Neutrophil (primary cell): ENCODE results near the gene PLD1.

Experiments used
- H3K27ac ChIP-seq: fragments of 200-600 bp; sonication (generic); 2 replicates; pipeline ENCODE4 v1.5.1; 2016; ENCODE audit warnings: mild to moderate bottlenecking, moderate library complexity
- H3K27me3 ChIP-seq: fragments of 200-600 bp; sonication (generic); 2 replicates; pipeline ENCODE4 v1.6.0; 2016; ENCODE audit warnings: mild to moderate bottlenecking
- H3K36me3 ChIP-seq: fragments of 200-600 bp; sonication (generic); 2 replicates; pipeline ENCODE4 v1.5.1; 2017
- H3K4me1 ChIP-seq, 2 experiments: fragments of 200-600 bp in 1 of 2; sonication (generic) in 1 of 2; 1 replicate in 1 of 2; 2 replicates in 1 of 2; pipeline versions ENCODE4 v1.5.1 to v1.6.1; 2013 to 2016; ENCODE audit warnings: low read depth in 1 of 2, low read length in 1 of 2, mild to moderate bottlenecking in 1 of 2, moderate library complexity in 1 of 2; ENCODE audit not compliant: control insufficient read depth in 1 of 2, insufficient read depth in 1 of 2
- H3K4me3 ChIP-seq, 2 experiments: fragments of 200-600 bp in 1 of 2; sonication (generic) in 1 of 2; 1 replicate in 1 of 2; 2 replicates in 1 of 2; pipeline ENCODE4 v1.5.1; 2013 to 2016; ENCODE audit warnings: low read depth in 1 of 2, low read length in 1 of 2, mild to moderate bottlenecking in 1 of 2, moderate library complexity in 1 of 2
- H3K9me3 ChIP-seq: fragments of 200-600 bp; sonication (generic); 2 replicates; pipeline ENCODE4 v1.5.1; 2016
- TF ChIP-seq, protein P1 (sequence below): fragments of 200-600 bp; sonication (generic); IDR thresholded peaks from 2 replicates; pipeline ENCODE4 v1.5.1; 2016; ENCODE audit warnings: antibody characterized with exemption

PLD1 gene

DNA sequence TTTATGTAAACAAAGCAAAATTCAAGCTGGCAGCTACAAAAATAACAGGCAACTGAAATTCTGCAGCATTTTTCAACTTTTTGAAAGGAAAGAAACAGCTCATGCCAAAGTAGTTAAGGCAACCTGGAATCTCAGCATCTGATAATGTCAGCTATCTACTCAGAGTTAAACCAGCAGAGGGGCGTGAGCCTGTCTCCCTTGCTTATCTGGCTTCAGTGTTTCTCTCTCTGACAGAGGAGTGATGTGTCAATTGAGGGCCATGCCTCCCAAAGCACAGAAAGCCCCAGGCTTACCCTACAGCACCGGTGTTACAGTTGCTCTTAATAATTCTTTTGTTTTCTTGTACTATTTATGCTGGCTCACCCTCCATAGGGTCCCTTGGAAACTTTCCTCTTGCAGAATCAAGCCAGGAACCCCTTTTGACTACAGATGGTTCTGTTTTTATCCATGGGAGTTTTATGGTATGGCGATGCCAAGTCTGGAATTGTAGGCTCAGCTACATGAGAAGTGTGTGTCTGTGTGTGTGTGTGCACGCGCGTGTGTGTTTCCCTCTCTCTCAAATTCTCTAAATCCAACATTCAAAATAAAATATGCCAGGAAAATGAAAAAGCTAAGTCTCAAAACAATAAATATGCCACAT, 40.2 kb upstream of the PLD1 start:
- Histone ChIP-seq H3K4me3 (no peak overlapping the region), H3K9me3 (peaks cover 8% of the 10 kb centered on the region), H3K27ac (no peak overlapping the region), H3K36me3 (no peaks in the 10 kb centered on the region), H3K4me1 (no peaks in the 10 kb centered on the region), H3K27me3 (no peaks in the 10 kb centered on the region)
- TF ChIP-seq, protein P1, sequence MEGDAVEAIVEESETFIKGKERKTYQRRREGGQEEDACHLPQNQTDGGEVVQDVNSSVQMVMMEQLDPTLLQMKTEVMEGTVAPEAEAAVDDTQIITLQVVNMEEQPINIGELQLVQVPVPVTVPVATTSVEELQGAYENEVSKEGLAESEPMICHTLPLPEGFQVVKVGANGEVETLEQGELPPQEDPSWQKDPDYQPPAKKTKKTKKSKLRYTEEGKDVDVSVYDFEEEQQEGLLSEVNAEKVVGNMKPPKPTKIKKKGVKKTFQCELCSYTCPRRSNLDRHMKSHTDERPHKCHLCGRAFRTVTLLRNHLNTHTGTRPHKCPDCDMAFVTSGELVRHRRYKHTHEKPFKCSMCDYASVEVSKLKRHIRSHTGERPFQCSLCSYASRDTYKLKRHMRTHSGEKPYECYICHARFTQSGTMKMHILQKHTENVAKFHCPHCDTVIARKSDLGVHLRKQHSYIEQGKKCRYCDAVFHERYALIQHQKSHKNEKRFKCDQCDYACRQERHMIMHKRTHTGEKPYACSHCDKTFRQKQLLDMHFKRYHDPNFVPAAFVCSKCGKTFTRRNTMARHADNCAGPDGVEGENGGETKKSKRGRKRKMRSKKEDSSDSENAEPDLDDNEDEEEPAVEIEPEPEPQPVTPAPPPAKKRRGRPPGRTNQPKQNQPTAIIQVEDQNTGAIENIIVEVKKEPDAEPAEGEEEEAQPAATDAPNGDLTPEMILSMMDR, result no peak

DNA sequence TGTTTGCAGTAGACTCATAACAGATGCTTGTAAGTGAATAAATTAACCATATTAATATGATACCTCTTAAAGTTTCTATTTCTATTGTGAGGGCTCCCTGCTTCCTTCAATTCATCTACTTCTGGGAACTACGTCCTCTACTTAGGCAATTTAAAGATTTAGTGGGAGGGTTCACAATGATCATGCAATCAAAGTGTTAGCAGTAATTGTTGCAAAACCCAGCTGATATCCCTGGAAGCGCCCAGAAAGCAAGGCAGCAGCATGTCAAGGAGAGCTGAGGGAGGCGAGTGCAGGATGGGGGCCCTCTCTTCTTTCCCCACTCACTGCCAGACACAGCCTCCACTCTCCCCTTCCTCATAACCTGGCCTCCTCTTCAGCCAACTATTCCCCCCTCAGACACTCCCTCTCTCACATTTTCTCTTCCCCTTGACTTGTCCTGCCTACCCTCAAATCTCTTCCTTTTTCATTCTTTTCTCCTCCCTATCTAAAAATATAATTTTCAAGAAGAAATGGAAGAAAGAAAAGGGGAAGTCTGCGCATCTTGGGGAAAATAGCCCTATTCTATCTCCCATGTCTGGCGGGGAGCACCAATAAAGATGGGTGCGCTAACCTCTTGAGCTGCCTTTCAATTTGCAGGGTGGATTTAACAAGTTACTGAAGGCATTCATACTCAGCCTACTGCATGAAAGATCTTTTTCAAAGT, 39.5 kb upstream of the PLD1 start:
- no peaks in the 10 kb centered on the region for H3K4me1 ChIP-seq
- H3K36me3 ChIP-seq, result no peaks in the 10 kb centered on the region
- H3K4me3 ChIP-seq, result no peak overlapping the region
- TF ChIP-seq, protein P1, result no peak
- no peaks in the 10 kb centered on the region for H3K27me3 ChIP-seq
- peaks cover 4% of the 10 kb centered on the region for H3K9me3 ChIP-seq
- no peak overlapping the region for H3K27ac ChIP-seq

DNA sequence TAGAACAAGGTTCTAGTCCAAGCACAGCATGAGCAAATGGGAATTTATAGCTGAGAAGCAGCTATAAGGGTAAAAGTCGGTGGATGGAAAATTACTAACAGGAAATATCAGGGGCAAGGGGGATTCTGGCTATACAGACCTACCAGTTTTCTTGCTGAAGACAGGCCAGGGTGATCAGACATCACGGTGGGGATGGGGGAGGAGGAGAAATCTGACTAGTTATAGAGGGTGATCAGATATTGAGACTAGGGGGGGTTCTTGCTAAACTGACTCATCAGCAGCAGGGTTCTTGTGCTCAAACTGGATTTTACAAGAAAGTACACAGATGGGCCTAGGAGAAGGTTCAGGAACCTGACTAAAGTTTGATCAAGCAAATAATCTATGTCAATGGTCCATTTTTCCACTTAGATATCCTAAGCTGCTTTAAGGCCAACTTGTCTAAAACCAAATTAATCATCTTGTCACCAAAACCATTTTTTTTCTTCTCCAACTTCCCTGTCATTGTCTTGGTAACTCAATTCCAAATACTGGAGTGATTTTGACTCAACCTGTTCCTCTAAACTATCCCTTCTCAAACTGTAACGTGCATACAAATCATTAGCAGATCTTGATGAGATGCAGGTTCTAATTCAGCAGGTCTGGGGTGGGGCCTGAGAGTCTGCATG, 37.4 kb upstream of the PLD1 start:
- TF ChIP-seq, protein P1, result no peak

DNA sequence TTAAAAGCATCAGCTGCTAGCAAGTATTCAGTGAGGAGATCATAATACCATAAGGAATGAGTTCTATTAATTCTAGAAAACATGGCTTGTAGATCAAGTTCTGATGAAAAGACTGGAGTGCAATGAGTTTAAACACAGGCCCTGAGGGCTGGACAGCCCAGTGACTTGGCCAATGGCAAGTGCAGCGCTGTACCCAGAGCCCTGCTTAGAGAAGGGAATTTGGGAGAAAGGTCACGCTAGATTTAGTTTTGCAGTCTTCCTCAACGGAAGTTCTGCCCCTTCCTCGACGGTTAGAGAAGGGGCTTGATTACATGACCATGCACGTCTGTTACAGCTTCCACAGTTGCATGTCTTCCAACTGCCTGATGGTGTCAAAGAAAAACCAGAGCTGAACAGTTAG, 36.9 kb upstream of the PLD1 start:
- Histone ChIP-seq H3K27me3 (no peaks in the 10 kb centered on the region), H3K27ac (no peak overlapping the region), H3K4me3 (no peak overlapping the region), H3K36me3 (no peaks in the 10 kb centered on the region), H3K4me1 (no peaks in the 10 kb centered on the region), H3K9me3 (no peaks in the 10 kb centered on the region)
- TF ChIP-seq, protein P1, result no peak

More for the DNA sequence above, 37.4 kb upstream of the PLD1 start:
- Histone ChIP-seq H3K4me3 (no peak overlapping the region), H3K4me1 (no peaks in the 10 kb centered on the region), H3K27me3 (no peaks in the 10 kb centered on the region), H3K9me3 (no peaks in the 10 kb centered on the region), H3K36me3 (no peaks in the 10 kb centered on the region), H3K27ac (no peak overlapping the region)

DNA sequence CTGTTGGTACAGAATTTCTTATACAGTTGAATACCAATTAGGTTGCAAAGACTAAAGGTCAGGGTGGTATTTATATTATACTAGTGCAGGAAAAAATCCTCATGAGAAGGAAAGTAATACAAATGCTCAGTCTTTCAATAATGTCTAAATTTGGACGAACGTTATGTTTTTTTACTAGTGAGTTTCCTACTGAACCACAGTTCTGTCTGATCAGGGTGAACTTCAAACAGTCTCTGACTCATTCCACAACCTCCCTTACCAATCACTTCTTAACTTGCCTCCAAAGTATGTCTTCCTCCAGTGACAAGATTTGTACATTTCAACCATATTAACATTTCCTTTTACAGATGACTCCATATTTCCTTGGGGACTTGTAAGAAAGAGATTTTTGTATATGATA, 36.3 kb upstream of the PLD1 start:
- Histone ChIP-seq H3K4me1 (no peaks in the 10 kb centered on the region), H3K27me3 (no peaks in the 10 kb centered on the region), H3K27ac (no peak overlapping the region), H3K9me3 (no peaks in the 10 kb centered on the region), H3K36me3 (no peaks in the 10 kb centered on the region), H3K4me3 (no peak overlapping the region)
- TF ChIP-seq, protein P1, result no peak
